Transverse colon (tissue), 3 donors: ENCODE measurements around the gene MZF1.

ENCODE experiments used
- CTCF ChIP-seq, 5 experiments: fragments of 200-600 bp in 3 of 5; fragments of 450-650 bp in 2 of 5; sonication (generic) in 3 of 5; IDR thresholded peaks; 1 replicate in 2 of 5; 2 replicates in 3 of 5; pipeline ENCODE4 v1.5.1; 2016 to 2017; ENCODE audit warnings: antibody characterized with exemption in 5 of 5, inconsistent platforms in 3 of 5, mild to moderate bottlenecking in 2 of 5, moderate library complexity in 1 of 5
- EP300 ChIP-seq: sonication (generic); formaldehyde crosslinking; IDR thresholded peaks from one replicate; pipeline ENCODE4 v1.6.1; 2017; ENCODE audit warnings: antibody characterized with exemption, low read depth

DNA sequence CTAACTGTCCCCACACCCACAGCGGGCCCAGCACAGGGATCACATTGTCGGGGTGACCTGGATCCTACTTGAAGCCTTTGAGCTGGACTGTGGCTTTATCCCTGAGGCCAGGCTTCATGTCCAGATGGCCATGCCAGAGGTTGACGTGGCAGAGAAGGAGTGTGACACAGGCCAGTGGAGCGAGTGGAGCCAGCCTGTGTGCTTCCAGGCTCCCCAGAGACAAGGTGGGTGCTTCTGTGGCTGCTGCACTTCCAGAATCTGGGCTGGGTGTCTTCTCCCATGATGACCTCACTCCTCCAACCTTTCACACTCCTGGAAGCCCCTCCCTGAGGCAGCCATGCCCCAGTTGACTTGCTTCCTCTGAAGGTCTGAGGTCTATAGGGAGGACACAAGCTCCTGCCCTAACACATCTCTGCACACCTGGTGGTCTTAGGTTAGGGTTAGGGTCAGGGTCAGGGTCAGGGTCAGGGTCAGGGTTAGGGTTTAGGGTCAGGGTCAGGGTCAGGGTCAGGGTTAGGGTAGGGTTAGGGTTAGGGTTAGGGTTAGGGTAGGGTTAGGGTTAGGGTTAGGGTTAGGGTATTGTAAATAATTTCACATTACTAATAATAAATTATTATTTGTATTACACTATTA is 13.1 kb upstream of the MZF1 start:
- TF ChIP-seq CTCF (IDR thresholded peaks at IDR 0.05): no peak
- no peak for TF ChIP-seq EP300
